ENCODE measurements around the gene SYT3.

- TF ChIP-seq SUZ12 (IDR thresholded peaks at IDR 0.05; ENCODE audit: extremely low read depth, insufficient read depth, insufficient read length): no peak
- TF ChIP-seq YY1 (IDR thresholded peaks at IDR 0.05; ENCODE audit: insufficient read depth, insufficient read length): no peak
- no peak for TF ChIP-seq ZNF274 (IDR thresholded peaks at IDR 0.05; ENCODE audit: low read depth, low read length)
Observed at GRCh38 chr19:50629194-50629593, 10.5 kb downstream of the SYT3 start.
